NOMO-1 (cell line): ENCODE results near the gene TARS1.

Source experiments
- DNase-seq, 2 experiments: peaks; one replicate each; lab custom pipeline; 2025; ENCODE audit not compliant: unreplicated experiment in 2 of 2; lab: John Stamatoyannopoulos, UW

Gene TARS1

DNA sequence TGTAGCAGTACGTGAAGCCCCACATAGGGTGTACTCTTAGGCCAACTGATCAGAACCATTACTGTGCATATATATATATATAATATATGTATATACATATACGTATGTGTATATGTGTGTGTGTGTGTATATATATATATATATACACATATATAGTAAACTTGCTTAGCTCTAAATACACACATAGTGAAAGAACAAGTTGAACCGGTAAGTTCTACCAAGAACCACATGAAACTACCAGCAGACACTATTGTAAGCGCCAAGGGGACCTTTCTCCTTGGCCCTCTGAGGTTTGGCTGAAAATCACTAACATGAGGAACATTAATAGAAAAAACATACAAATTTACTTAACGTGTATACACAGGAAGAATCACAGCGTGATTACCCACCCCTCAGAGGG, 1.8 kb upstream of the TARS1 start:
- DNase-seq: no peak

DNA sequence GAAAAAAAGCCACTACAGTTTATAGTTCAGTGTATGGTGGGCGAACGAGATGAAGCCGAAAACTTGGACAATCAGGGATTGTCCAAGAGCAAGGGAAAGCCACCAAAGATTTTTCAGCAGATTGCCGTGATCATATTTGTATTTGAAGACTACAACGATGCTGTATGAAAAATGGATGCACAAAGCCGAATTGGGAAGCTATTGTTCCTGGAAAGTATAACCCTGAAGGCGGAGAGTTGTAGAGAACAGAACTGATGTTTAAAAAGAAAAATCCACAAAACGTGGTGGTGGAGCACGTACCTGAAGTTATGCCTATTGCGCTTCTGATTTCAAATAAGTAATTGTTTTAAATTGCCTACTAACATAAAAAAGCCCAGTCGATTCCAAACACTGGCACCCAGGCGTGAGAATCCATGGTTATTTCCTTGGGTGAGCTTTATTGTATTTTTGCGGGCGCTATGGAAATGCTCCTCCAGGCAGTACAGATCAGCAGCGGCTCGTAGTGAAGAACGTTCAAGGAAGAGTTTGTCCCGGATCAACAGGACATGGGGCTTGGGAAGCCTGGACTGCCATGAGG, 772 bp upstream of the TARS1 start:
- peak; percentile 34 to 63 for DNase-seq

DNA sequence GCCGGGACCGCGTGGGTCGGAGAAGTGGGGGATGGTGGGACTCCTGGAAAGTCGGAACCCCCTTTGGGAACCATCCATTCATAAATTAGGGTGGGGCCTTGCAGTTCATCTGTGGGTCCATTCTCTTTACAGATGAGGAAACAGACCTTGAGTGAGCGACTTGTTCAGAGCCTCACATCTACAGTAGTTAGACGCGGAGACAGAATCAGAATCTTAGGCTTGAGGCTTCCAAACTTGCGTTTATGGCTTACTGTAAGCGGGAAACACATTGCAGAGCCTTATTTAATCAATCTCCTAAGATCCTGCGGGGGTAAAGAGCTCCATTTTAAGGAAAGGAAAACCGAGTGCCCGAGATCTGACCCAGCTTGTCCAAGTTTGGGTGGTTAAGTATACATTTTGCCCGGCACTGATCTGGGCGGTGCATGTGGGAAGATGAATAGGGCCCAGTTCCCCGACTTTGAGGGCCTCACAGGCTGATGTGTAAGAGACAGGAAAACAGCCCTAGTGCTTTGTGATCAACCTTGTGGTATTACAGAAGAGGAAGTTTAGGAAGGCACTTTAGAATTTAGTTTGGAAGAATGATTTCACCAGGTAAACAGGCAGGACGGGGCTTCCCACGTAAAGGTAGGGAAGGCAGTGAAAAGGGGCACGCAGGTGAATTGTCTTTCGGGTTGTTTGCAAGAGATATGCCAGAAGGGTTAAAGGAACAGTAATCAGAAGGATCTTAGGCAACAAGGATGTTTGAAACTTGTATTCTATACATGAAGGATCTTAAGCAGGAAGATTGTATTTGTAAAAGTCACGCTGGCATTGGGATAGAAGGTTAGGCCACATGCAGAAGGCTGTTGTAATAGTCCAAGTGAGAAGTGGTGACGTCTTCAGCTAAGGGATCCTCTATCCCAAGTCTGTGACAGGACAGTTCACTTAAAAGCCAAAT, 744 bp downstream of the TARS1 start:
- DNase-seq: peak; percentile 64 to 84

DNA sequence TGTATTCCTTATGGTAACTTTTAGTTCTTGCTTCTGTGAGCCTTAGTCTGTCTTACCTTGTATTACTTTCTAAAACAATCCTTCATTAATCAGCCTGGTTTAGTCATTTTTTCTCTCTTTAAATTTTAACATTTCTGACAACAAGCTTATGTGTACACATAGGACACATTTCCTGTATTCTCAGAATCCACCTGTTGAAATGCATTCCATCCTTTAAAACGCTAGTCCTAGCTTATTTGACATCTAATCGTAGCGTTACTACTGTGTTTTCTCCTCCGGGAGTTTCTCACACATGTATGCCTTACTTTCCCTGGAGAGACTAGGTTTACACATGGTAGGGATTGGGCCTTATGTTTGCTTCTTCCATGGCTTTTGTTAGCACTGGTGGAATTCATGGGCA, 3.8 kb downstream of the TARS1 start:
- no peak for DNase-seq

DNA sequence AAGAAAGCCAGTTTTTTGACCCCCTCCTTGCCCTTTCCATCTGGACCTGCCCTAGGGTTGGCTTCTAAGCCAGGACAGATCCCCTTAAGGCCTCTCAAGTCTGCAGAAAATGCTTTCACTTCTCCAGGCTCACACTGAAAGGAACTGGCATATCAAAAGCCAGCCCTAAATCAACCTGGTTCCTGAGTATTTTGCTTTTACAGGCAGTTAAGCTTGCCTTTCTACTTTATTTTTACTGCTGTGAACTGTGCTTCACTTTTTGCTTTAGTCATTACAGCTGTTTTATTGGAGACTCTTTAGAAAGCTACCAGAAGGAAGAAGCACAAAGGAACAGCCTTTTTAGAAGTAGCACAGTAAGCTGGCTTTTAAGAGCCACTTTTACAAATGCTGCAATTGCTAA, 5.0 kb downstream of the TARS1 start:
- DNase-seq: no peak

DNA sequence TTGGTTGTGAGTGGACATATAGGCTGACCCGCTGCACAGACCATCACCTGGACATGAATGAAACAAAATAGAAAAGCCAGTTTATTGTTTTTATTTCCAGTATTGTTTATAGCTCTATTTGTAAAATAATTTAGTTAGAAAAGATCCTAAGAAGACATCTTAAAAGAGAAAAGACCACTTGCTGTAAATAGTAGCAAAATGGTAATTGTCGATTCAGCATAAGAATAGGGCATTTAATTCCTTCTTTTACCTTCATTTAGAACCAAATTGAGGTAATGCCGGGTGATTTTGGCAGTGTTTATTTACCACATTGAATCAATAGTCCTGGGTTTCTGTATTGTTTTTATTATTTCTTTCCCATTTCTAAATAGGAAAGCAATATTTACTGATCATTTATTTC, 7.4 kb downstream of the TARS1 start:
- DNase-seq: no peak

DNA sequence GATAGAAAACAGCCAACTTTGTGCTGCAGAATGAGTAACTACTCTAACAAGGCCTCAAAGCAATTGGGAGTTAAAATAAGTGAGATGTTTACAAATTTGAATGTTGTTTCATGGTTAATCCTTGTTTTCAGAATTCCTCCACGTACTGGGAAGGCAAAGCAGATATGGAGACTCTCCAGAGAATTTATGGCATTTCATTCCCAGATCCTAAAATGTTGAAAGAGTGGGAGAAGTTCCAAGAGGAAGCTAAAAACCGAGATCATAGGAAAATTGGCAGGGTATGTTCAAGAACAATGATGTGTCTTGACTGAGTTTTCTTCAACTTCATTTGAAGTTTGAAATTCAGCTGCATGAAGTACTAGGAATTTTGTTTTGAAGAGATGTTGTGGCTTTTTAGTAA, 16.4 kb downstream of the TARS1 start:
- DNase-seq: no peak

DNA sequence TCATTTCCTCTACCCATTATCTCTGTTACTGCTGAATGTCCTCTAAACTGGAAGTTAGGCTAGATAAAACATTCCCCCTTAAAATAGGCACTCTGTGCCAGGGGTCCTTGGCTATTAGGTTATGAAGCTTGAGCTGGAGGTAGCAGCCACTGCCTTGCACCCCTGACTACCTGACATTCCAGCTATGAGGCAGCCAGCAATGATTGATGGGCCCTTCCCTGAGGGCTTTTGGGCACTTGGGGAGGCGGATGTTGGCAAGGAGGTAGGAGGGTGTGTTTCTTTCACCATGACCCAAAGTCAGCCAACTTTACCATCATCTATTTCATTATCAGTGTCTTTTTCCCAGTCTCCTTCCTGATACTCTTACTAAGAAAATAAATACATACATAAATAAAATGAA, 17.1 kb downstream of the TARS1 start:
- DNase-seq: no peak

DNA sequence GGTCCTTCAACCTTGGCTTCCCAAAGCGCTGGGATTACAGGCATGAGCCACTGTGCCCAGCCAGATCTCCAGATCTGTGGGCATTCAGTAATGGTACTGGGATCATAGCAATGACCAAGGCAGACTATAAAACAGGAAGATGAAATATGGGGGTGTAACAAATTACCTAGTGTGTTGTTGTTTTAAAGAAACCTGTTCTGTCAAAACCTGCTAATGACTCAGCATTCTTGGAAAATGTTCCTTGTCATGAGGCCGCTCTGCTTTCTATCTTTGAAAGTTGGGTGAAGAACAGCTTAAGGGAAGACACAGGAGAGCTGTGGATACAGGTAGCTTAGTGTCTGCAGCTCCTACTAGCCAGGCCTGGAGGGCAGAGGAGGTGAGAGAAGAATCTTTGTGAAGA, 19.4 kb downstream of the TARS1 start:
- DNase-seq: no peak

DNA sequence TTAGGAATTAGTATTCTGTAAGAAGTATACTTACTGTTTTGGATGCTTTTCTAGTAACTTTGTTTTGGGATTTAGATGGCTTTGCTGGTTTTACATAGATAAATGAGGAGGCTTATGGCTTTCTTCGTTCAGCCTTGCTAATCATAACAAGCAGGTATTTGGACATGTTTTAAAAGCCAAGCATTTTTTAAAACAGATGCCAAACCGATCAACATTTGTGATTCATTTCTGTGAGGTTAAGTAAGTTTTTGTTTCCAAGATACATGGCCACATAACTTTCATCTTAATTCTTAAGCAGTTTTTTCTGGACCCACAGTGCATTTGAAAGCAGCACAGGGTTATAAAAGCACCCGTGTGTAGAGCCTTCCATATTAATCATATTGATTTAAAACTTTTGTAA, 21.7 kb downstream of the TARS1 start:
- DNase-seq: no peak

DNA sequence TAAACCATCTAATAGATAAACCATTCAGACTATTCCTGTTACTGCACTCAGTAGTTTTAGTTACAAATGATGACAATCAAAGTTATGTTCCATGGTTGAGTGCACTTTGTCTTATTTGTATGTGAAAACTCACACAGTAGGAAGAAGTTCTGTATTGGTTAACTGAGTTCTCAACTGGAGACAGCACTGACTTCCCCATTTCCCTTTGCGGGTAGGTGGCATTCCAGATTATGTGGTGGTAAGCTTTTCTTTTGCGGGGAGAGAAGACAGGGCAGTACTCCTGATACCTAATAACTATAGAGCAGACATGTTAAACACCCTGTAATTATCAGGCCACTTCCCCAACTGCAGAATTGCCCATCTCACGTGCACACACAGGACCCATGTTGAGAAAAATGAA, 24.4 kb downstream of the TARS1 start:
- DNase-seq: no peak

DNA sequence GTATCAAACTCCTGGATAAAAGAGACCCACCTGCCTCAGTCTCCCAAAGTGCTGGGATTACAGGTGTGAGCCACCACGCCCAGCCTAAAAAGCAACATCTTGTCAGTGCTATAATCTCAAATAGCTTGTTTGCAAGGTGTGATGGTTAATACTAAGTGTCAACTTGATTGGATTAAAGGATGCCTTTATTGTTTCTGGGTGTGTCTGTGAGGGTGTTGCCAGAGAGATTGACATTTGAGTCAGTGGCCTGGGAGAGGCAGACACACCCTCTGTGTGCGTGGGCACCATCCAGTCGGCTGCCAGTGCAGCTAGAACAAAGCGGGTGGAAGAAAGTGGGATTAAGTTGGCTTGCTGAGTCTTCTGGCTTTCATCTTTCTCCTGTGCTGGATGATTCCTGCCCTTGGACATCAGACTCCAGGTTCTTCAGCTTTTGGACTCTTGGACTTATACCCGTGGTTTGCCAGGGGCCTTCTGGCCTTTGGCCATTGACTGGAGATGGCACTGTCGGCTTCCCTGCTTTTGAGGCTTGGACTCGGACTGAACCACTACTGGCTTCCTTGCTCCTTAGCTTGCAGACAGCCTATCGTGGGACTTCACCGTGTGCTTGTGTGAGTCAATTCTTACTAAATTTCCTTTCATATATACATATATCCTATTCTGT, 28.1 kb downstream of the TARS1 start:
- no peak for DNase-seq

DNA sequence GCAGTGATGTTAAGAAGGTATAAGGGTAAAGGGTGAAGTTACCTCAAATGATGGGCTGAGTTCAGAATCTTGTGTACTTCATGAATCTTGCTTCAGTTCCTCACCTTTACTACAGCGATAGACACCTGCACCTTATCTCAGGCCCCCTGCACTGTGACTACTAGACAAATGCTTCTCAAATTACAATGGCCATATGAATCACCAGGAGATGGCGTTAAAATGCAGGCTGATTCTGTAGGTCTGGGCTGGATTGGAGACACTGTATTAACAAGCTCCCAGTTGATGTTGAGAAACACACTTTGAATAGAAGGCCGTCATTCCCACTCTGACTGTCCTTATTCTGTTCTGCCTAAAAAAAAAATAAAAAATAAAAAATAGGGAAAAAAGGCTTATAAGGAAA, 29.8 kb downstream of the TARS1 start:
- peak; percentile 47 to 58 for DNase-seq

DNA sequence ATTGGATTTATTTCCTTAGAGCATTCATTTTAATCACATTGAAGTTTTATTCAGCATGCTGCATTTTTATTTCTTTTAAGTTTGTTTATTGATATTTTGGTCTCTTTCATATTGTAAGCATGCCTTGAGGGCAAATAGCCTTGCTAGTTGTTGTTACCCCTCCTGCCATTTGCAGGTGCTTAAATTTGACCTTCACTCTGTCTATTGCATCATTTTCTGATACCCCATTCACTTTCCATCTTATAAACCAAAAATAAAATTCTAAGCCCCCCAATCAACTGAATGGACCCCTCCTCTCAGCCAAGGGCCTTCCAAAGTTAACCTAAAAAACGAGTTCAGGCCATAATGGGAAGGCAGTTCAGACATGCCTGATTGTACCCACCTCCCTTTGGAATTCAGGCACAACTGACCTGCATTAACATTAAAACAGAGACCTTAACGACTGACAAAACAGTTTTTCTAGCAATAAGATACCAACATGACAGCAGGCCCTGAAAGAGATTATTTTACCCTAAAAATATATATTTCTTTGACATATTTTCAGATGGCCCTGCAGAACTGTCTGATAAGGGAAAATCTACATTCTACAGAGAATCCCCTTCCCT, 32.1 kb downstream of the TARS1 start:
- no peak for DNase-seq

DNA sequence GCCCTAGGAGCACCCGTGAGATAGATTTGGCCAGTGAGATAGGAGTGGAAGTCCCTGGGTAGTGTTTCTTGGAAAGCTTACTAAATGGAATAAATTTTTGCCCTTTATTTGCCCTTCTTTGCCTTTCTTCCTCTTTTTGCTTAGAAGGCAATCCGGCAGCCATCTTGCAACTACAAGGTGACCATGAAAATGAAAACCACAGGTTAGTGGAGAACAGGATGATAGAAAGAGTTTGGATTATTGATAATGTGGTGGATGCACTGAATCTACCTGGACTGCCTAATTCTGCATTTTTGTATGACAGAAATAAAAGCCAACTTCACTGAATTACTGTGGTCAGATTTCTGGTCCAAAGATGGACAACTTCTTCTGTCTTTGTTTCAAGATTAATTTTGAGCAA, 33.2 kb downstream of the TARS1 start:
- no peak for DNase-seq

DNA sequence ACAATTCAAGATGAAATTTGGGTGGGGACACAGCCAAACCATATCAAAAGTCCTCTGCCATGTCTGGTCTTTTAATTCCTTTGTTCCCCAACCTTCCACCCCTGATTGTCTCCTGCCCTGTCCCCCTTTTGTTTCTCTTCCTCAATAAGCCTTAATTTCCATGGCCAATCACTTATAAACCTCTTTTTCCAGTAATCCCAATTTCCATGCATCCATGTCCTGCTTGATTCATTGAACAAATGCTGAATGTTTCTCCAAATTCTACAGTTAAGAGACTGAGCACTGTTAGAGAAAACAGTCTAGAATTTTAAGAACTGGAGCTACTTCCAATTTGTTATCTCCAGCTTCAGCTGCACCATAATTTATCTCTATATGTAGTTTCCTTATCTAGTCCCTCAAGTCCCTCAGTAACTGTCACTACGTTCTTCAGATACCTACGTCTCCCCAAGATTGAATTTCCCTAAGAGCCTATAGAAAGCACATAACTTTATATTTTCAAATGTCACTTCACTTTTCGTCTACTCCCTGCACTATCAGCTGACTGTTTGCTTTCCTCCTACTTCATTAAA, 34.2 kb downstream of the TARS1 start:
- no peak for DNase-seq

DNA sequence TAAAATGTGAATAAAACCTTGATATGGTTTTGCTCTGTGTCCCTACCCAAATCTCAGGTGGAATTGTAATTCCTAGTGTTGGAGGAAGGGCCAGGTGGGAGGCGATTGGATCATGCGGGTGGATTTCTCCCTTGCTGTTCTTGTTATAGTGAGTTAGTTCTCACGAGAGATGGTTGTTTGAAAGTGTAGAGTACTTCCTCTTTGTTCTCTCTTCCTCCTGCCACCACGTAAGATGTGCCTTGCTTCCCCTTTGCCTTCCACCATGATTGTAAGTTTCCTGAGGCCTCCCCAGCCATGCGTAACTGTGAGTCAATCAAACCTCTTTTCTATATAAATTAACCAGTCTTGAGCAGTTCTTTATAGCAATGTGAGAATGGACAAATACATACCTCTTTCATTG, 34.9 kb downstream of the TARS1 start:
- DNase-seq: peak in 1 of 2 experiments; percentile 53

DNA sequence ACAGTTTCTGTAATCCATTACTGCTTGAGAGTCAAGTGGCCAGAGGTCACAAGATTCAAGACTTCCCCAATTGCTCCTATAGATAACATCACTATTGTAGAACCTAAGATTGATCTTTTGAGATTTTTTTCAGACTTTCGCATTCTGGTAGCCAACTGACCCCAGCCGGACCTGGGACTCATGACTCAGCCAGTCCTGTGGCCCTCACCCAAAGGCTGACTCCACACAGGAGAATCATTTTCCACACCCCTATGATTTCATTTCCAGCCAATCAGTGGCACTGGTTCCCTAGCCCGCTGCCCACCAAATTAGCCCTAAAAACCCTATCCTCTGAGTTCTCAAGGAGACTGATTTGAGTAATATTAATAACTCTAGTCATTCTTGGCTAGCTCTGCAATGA, 36.2 kb downstream of the TARS1 start:
- DNase-seq: no peak

DNA sequence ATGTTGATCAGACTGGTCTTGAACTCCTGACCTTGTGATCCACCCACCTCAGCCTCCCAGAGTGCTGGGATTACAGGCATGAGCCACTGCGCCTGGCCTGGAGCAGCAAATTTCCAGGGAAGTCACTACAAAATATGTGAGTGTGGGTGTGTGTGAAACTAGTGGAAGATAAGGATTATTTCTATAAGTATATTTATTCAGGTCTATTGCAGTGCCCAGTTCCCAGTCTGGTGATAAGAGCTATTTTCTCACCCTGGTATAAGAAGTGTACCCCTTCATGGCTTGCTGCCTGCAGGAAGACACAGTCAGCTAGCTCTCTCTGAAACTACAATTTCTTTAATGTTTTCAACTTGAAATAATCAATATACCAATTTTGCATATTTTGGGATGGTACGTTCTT, 37.1 kb downstream of the TARS1 start:
- DNase-seq: no peak

DNA sequence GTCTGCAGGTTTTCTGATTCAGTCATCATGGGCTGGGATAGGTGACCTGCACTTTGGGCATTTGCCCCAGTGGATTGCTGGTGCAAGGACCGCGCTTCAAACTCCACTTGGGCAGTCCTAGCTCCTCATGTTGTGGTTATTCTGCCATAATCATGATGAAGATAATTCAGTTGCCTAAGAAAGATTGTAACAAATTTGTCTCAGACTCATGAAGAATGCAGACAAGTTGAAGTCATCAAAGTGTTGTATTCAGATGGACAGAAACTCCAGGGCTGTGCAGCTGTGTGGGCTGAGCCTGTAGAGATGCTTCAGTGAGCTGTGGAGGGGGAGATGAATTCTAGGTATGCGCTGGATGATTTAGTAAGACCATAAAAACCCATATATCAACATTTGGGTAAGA, 38.5 kb downstream of the TARS1 start:
- DNase-seq: no peak

DNA sequence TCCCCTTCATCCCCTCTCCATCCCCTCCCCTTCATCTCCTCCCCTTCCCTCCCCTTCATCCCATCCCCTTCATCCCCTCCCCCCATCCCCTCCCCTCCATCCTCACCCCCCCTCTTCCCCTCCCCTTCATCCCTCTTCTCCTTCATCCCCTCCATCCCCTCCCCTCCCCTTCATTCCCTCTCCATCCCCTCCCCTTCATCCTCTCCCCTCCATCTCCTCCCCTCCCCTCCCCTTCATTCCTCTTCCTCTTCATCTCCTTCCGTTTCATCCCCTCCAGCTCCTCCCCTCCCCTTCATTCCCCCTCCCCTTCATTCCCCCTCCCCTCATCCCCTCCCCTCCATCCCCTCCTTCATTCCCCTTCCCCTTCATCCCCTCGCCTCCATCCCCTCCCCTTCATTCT, 40.1 kb downstream of the TARS1 start:
- no peak for DNase-seq
